AML-193 (cell line): ENCODE measurements around the gene PSMB1.
"Not testable (repeated sequence)": the region's sequence is repeated elsewhere in the genome, so short reads cannot be mapped to it uniquely, and the experiment has no call there.

Source experiments
- DNase-seq, 2 experiments: peaks; one replicate each; lab custom pipeline; 2025; lab: John Stamatoyannopoulos, UW

The PSMB1 gene

DNA sequence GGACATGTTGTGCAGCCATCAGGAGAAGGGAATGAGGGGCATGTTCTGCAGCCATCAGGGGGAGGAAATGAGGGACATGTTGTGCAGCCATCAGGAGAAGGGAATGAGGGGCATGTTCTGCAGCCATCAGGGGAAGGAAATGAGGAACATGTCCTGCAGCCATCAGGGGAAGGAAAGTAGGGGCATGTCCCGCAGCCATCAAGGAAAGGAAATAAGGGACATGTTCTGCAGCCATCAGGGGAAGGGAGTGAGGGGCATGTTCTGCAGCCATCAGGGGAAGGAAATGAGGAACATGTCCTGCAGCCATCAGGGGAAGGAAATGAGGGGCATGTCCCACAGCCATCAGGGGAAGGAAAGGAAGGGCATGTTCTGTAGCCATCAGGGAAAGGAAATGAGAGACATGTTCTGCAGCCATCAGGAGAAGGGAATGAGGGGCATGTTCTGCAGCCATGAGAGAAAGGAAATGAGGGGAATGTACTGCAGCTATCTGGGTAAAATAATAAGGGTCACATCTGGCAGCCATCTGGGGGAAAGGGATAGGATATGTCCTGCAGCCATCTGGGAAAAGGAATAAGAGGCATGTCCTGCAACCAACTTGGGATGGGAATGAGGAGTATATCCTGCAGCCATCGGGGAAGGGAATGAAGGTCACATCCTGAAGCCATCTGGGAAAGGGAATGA, 50.2 kb downstream of the PSMB1 start:
- not testable (repeated sequence) for DNase-seq

DNA sequence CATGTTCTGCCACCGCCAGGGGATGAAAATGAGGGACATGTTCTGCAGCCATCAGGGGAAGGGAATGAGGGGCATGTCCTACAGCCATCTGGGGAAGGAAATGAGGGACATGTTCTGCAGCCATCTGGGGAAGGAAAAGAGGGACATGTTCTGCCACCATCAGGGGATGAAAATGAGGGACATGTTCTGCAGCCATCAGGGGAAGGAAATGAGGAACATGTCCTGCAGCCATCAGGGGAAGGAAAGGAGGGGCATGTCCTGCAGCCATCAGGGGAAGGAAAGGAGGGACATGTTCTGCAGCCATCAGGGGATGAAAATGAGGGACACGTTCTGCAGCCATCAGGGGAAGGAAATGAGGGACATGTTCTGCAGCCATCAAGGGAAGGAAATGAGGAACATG, 50.8 kb downstream of the PSMB1 start:
- DNase-seq, result not testable (repeated sequence)

DNA sequence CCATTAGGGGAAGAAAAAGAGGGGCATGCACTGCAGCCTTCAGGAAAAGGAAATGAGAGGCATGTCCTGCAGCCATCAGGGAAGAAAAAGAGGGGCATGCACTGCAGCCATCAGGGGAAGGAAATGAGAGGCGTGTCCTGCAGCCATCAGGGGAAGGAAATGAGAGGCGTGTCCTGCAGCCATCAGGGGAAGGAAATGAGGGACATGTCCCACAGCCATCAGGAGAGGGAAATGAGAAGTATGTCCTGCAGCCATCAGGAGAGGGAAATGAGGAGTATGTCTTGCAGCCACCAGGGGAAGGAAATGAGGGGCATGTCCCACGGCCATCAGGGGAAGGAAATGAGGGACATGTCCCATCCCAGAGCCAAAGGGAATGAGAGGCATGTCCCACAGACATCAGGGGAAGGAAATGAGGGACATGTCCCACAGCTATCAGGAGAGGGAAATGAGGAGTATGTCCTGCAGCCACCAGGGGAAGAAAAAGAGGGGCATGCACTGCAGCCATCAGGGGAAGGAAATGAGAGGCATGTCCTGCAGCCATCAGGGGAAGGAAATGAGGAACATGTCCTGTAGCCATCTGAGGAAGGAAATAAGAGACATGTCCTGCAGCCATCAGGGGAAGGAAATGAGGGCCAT, 52.0 kb downstream of the PSMB1 start:
- DNase-seq, result no peak

DNA sequence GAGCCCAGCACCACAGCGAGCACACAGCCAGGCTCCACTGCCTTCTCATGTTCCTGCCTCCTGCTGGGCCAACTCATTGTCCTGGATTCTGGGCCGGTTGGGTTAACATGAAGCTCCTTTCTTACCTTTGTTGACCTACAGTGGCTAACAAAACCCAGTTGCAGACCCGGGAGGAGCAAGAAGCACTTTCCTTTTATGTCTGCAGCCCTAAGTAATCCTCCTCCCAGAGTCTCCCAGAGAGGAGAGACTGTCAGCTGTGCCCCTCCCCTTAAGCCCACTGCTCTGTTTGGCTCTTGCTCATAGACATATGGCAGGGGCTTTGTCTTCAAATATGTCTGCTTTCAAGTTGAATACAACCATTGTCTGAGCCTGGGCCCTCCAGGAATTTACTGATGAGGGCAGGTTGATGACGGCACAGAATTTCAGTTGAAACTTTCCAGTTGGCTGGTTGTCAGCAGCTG, 55.2 kb downstream of the PSMB1 start:
- no peak for DNase-seq

- DNase-seq, result no peak
Observed at GRCh38 chr6:170493354-170493753, 59.8 kb downstream of the PSMB1 start.

- no peak for DNase-seq
Observed at GRCh38 chr6:170490259-170490658, 62.8 kb downstream of the PSMB1 start.

DNA sequence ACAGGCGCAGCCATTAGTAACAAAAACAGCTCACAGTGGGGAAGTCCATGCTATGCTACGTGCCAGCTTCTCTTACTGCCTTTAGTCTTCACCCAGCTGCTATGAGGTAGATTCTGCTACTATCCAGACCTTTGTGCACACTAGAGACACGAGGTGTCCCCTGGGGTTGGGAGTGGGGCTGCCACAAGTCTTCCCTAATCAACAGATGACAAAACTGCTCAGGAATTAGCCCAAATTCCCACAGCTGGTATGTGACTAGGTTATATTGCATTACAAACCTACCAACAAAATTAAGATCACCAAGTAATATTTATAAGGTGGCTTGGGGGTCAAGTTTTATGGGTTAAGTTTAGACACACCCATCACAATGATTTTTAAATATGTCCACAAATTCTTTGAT, 63.3 kb downstream of the PSMB1 start:
- DNase-seq, result no peak

DNA sequence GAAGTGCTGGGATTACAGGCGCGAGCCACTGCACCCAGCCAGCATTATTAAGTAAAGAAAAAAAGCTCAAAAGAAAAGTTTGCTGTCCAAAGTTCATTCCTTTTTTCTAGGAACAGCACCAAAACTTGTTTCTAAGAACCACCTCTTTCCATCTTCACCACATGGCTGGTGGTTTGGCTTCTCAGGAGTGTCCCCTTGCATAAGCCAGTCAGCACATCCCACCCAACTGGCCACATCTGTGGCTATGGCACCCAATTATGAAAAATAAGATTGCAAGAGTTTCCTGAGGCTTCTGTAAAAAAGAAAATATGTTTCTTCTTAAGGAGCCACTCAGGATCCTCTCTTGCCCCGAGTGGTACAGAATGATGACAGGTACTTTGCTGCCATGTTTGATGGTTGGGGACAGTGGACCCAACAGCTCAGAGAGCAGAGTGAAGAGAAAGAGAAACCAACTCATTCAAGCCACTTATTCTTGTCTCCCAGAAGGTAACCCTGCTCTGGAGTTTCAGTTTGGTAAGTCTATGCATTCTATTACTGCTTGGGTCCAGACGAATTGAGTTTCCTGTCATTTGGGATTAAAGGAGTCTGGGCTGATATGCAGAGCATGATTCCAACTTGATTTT, 65.3 kb downstream of the PSMB1 start:
- DNase-seq, result no peak

GRCh38 chr6:170485159-170485558, 67.9 kb downstream of the PSMB1 start:
- no peak for DNase-seq
